HEK293T (cell line): ENCODE data around the gene TMA7.

Experiments
- ARNT ChIP-seq: fragments of 450-650 bp; IDR thresholded peaks from 2 replicates; pipeline ENCODE4 v1.6.1; 2017; ENCODE audit warnings: mild to moderate bottlenecking
- BHLHE40 ChIP-seq: fragments of 450-650 bp; IDR thresholded peaks from 2 replicates; pipeline ENCODE4 v1.6.1; 2016; ENCODE audit warnings: mild to moderate bottlenecking, moderate library complexity, borderline replicate concordance
- ELF4 ChIP-seq: fragments of 450-650 bp; IDR thresholded peaks from 2 replicates; pipeline ENCODE4 v1.6.1; 2017; ENCODE audit warnings: antibody characterized with exemption
- FOXM1 ChIP-seq: fragments of 450-650 bp; IDR thresholded peaks from 2 replicates; pipeline ENCODE4 v1.6.1; 2017; ENCODE audit warnings: mild to moderate bottlenecking, borderline replicate concordance
- HDGF ChIP-seq: fragments of 450-650 bp; IDR thresholded peaks from 2 replicates; pipeline ENCODE4 v1.6.1; 2017; ENCODE audit warnings: antibody characterized with exemption, borderline replicate concordance
- NFRKB ChIP-seq: fragments of 450-650 bp; IDR thresholded peaks from 2 replicates; pipeline ENCODE4 v1.6.1; 2016; ENCODE audit warnings: mild to moderate bottlenecking, moderate library complexity

GRCh38 chr3:48432411-48433371 is 7.4 kb upstream of the TMA7 start:
- TF ChIP-seq FOXM1: no peak
- TF ChIP-seq BHLHE40: no peak
- TF ChIP-seq ARNT: no peak
- no peak for TF ChIP-seq ELF4
- TF ChIP-seq NFRKB: no peak
- no peak for TF ChIP-seq HDGF
